HG02970 (cell line): ENCODE data around the gene PROSER2.

Experiments
- ATAC-seq: cut with Tn5 transposase; IDR thresholded peaks from one replicate; pipeline ENCODE4 v1.9.1; 2021; ENCODE audit warnings: mild to moderate bottlenecking, moderate library complexity, moderate number of reproducible peaks; ENCODE audit not compliant: unreplicated experiment, low FRiP score

Gene PROSER2

GRCh38 chr10:11864727-11865126 is 41.6 kb downstream of the PROSER2 start:
- ATAC-seq: no peak

GRCh38 chr10:11865561-11865960 is 42.4 kb downstream of the PROSER2 start:
- ATAC-seq: no peak

GRCh38 chr10:11866199-11866925 is 43.2 kb downstream of the PROSER2 start:
- ATAC-seq: no peak

- ATAC-seq: no peak
Measured at GRCh38 chr10:11869219-11869618, 46.1 kb downstream of the PROSER2 start.

GRCh38 chr10:11869743-11870460 is 46.7 kb downstream of the PROSER2 start:
- no peak for ATAC-seq

GRCh38 chr10:11870461-11870780 is 47.3 kb downstream of the PROSER2 start:
- no peak for ATAC-seq

- ATAC-seq: no peak
Measured at GRCh38 chr10:11870900-11871400, 47.8 kb downstream of the PROSER2 start.

DNA sequence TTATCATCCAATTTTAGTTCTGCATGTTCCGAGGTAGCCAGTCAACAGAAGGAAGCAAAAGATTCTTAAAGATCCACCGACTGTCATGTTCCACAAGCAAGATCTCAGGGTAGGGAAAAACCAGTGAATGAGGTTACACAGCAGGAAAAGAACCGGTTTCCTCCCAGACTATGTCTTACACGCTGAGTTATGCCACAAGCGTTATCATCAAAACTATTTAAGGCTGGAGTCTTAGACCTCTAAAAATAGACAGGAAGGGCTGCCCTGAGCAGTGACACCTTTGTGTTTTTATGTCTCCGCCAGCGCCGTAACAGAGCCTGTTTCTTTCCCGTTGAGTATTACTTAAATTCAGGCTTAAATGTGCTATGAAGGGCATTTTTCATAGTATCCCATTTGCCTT is 48.3 kb downstream of the PROSER2 start:
- ATAC-seq: no peak

- no peak for ATAC-seq
Measured at GRCh38 chr10:11874568-11875493, 51.7 kb downstream of the PROSER2 start.

DNA sequence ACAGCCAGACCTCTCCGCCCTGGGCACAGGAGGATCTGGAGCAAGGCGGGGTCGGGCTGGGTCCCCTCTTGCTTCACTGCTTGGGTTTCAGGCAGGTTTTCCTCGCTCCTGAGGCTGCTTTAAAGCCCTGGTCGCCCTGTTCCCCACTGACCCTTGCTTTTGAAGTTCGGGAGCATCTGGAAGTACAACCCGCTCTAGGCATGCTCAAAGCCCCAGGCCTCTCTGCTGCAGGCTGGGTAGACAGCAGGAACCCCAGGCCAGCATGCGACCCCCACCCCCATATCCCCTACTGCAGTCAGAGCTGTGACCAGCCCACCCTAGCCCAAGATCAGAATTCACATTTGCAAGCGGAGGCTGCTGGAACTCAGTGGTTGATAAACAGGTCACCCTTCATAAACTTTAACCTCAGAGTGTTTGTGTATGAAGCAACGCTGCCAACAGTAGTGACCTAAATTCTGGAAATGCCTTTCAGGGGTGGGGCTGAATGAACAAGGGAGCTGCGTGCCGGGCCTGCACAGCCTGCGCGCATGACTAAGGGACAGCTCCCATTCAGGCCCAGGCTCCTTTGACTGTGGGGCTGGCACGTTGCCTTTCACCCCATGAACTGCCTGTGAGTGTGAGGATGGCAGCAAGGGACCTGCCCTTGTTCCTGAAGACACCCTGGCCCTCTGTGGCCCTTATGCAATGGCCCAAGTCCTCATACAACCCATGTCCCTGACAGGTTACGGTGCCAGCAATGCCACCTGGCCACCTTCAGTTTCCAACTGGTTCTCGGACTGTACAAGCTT is 52.5 kb downstream of the PROSER2 start:
- no peak for ATAC-seq

DNA sequence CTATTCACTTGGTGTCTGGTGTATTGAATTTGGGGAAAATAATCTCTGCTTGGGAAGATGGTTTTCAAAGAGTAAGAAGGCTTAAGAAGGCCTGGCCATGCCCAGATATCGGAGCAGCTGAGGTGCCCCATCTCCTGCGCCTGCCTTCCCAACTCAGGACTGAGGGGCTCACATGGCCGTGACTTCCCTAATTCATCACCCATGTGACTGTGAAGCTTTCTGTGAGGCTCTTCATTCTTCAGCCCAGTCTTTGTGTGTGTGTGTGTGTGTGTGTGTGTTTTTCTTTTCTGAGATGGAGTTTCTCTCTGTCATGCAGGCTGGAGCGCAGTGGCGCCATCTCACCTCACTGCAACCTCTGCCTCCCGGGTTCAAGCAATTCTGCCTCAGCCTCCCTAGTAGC is 53.2 kb downstream of the PROSER2 start:
- no peak for ATAC-seq

GRCh38 chr10:11876805-11877590 is 53.8 kb downstream of the PROSER2 start:
- no peak for ATAC-seq

DNA sequence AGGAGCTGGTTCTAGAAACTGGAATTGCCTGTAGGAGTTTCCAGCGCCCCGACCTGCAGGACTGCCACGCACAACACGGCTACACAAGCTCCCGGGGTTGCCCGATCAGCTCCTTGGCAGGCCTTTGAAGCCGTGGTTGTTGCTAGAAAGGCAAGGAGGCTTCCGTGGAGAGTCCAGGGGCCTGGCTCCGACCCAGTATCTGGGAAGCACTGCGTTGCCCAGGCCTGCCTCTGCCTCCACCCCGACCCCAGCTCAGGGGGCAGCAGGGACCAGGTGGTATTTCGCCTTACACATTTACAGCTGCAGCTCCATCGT is 54.4 kb downstream of the PROSER2 start:
- ATAC-seq: no peak

DNA sequence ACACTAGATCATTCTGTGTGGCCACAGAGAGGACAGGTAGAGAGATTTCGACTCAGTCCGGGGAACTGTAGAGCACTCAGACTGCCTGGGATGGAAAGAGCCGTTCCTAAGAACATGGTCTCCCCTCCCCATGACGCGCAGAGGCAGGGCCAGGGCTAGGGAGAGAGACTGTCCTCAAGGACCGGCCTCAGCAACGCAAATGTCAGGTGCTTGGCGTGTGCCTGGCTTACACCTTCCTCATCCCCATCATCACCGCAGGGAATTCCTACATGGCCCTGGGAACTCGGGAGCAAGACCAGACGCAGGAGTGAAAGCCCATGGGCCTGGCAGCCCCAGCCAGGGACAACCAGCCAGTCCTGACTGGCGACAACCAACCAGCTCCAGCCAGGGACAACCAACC is 55.6 kb downstream of the PROSER2 start:
- no peak for ATAC-seq

DNA sequence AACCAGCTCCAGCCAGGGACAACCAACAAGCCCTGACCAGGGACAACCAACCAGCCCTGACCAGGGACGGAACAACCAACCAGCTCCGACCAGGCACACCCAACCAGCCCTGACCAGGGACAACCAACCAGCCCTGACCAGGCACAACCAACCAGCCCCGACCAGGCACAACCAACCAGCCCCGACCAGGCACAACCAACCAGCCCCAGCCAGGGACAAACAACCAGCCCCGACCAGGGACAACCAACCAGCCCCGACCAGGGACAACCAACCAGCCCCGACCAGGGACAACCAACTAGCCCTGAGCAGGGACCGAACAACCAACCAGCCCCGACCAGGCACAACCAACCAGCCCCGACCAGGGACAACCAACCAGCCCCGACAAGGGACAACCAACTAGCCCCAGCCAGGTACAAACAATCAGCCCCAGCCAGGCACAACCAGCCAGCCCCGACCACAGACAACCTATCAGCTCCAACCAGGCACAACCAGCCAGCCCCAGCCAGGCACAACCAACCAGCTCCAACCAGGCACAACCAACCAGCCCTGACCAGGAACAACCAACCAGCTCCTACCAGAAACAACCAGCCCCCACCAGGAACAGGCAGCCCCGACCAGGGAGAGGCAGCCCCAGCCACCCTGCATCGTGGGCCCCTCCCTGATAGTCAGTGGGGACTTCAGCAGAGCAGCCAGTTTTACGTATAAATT is 56.4 kb downstream of the PROSER2 start:
- no peak for ATAC-seq

DNA sequence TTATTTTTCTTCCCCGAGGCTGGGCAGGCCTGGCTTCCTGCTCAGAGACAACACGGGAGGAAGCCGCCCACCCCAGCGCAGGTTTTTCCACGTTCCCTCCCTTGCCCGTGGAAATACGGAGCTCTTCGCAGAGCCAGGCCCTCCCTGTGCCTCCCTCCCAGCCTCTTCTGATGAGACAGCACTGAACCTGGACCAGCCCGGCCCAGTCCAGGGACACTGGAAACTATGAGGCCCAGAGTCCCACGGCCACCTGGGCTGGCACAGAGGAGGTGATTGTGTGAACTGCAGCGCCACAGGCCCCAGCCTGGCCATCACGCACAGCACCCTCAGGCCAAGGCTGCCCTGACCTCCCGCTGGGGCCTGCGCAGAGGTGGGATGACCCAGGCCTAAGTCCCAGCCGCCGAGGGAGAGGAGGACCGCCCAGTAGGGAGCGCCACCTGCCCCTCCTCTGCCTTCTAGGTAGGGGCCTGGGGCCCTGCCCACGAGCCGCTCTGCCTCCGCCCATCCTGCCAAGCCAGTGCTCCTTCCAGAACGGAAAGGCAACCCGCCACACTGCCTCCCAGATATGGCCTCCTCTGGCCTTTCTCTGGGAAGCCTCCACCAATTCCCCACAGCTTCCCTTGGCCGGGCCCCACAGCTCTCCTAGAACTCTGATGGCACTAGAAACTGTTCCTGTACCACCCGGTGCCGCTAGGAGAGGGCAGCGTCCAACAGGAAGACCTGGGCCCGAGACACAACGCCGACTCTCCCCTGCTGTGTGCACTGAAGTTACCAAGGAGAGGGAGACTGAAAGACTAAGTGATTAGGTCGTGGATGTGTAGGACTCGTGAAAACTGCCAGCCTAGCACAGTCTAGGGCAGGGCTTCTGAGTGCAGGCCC is 57.2 kb downstream of the PROSER2 start:
- no peak for ATAC-seq

DNA sequence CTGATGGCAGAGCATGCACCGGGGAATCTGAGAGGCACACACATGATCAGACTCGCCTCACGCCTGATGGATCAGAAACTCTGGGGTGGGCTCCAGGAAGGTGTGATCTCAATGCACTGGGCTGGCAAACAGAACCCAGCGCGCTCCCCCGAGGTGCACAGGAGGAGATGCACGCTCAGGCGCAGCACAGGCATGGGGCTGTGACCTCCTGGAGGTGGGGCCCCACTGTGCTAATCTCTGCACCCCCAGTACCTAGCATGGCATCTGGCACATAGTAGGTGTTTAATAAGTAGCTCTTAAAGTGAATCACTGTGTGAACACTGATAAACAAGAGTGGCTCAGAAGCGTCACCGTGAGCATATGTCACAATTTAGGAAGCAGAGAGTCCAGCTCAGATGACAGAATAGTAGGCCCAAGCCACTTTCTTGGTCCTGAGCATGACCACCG is 57.9 kb downstream of the PROSER2 start:
- no peak for ATAC-seq
